GM19025 (cell line): ENCODE measurements around the gene ITPK1.

Experiments
- ATAC-seq: cut with Tn5 transposase; IDR thresholded peaks from one replicate; pipeline ENCODE4 v1.9.1; 2021; ENCODE audit warnings: mild to moderate bottlenecking, low read depth, moderate library complexity; ENCODE audit not compliant: unreplicated experiment

ITPK1 gene

GRCh38 chr14:92960706-92961566 is 154.8 kb downstream of the ITPK1 start:
- no peak for ATAC-seq

DNA sequence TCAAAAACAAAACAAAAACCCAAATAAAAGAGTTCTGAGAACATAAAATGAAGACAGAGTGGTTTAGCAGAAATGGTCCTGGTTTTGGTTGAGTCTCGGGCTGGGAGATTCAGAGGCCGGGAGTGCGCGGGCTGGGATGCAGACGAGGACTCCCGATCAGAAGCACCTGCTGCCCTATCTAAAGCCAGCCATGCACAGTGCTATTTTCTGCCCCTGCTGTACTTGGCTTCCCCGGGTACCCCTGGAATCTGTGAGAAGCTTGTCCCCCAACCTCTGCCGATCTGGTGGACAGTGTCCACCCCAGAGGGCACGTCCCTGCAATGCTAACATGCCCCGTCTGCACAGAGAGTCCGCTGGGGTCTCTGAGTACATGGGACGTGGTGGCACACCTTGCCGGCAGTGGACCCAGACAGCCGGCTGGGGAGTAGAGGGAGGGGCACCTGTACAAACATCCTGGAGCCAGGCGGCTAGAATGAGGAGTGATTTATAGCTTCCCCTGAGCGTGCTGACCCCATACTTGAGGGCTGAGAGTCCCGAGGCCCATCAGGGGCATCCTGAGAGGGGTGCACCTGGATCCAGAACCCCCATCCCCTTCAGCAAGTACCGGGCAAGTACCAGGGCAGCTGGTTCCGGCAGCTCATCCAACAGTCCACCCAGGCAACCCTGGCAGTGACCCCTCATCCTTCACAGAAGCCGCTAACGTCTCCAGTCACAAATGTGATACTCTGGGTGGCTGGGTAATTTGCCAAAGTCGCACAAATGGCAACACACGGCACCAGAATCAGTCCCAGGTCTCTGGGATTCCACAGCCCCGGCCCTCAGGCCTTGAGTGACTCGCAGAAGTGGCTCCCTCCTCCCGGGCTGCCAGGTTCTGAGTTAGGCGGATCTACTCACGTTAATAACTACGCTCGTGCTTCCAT is 155.7 kb downstream of the ITPK1 start:
- no peak for ATAC-seq

DNA sequence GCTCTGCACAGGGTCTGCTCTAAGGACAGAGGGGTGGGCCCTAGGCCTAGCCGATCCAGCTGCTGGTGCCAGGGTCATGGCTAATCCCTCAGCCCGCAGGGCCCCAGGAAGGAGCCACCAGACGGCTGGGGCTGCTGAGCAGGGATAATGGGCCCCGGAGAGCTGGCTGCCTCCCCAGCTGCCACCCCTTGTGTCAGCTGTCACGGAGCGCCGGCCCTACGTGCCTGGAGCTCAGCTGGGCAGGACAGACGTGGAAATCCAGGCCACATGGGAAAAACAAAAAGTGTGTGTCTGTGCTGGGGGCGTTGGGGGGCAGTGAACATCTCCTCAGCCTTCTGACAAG is 156.6 kb downstream of the ITPK1 start:
- no peak for ATAC-seq

- no peak for ATAC-seq
Observed at GRCh38 chr14:92958373-92959188, 157.1 kb downstream of the ITPK1 start.

DNA sequence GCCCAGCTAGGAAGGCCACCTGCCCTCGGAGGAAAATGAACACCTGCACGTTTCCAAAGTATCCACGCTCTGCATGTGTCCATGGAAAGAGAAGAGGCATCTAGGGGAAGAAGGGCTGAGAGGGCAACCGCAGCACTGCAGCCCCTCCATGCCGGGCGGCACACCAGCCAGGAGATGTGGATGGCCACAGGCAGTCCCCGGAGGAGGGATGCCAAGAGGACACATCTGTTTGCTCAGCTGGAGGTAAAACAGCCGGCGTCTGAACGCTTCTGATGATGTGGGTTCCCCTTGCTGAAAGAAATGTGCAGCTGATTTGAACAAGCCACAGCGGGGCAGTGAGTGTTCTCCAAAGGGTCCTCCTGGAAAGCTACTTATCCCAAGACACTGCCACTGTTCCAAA is 158.8 kb downstream of the ITPK1 start:
- no peak for ATAC-seq

GRCh38 chr14:92955381-92955780 is 160.3 kb downstream of the ITPK1 start:
- ATAC-seq, result no peak

DNA sequence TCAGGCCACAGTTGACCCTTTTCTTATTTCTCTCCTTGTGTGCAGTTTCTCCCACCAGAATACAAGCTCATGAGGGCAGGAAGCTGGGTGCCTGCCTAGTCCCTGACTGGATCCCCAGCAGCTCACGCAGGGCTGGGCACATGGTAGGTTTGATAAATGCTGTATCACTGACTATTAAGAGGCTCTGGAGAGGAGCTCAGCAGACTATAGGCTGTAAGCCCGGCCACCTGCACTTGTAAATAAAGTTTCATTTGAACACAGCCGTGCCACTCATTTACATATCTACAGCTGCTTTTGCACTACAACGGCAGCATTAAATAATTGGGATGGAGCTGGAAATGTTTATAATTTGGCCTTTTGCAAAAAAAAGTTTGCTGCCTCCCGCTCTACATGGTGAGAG is 160.8 kb downstream of the ITPK1 start:
- ATAC-seq, result no peak

GRCh38 chr14:92953526-92953925 is 162.2 kb downstream of the ITPK1 start:
- no peak for ATAC-seq

- no peak for ATAC-seq
Observed at GRCh38 chr14:92952481-92953298, 163.0 kb downstream of the ITPK1 start.

GRCh38 chr14:92951912-92952471 is 163.7 kb downstream of the ITPK1 start:
- ATAC-seq, result peak; percentile 68

DNA sequence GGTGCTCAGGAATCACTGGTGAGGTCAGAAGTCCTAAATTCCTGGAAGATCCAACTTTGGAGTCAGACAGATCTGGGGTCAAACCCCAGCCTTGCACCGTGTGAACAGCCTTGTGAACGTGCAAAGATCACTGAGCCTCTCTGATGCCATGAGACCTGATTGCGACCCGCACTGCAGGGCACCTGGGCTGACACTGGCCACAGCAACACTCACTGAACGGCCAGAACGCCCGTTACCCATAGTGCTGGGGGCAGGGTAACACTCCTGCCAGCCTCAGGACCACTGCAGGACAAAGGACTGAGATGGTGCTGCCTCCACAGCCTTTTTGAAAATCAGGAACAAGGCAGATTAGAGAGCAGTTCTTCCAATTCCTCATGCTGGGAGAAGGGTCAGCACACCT is 164.5 kb downstream of the ITPK1 start:
- ATAC-seq, result no peak

DNA sequence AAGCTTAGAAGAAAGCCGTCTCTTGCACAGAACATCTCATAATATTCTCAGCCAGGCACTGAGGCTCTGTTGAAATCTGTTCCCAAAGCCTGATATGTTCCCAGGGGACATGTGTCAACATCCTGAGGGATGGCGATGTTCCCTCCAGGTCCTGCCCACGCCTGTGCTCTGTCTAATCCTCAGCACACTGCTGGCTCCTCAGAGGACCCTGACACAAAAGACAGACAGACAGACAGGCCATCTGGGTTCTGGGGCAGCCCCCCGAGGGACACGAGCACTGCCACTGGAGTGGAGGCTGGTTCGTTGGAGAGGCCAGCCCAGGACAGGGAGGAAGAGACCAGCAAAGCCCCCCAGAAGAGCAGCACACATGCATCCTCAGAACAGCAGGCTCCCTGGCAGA is 165.0 kb downstream of the ITPK1 start:
- ATAC-seq, result no peak

GRCh38 chr14:92950193-92950540 is 165.6 kb downstream of the ITPK1 start:
- ATAC-seq, result no peak

DNA sequence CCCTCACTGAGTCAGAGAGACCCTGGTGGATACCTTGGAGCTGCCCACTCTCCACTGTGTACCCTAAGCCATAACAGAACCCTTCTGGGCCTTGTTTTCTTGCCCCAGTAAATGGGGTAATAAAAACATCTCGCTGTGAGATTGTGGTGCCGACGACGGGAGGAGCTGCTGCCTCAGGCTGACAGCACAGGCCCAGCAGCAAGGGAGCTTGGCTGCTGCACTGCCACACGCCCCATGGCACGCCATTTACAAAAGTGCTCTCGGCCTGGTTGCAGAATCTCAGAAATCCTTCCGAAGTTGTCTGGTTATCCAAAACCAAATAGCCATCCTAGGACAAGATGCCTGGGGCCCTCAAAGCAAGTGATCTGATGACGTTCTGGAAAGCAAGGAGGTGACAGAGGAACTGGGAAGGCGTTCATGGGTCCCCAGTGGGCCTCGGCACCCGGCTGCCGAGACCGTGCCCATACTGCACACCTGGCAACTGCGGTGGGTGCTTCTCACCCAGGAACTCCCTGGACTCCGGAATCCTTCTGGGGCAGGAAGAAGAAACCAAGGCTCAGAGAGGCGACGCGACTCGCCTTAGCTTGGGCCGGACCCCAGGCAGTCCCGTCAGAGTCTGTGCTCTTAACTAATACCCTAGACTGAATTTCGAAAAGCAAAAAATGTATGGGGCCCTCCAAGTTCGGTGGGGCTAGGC is 166.1 kb downstream of the ITPK1 start:
- no peak for ATAC-seq

DNA sequence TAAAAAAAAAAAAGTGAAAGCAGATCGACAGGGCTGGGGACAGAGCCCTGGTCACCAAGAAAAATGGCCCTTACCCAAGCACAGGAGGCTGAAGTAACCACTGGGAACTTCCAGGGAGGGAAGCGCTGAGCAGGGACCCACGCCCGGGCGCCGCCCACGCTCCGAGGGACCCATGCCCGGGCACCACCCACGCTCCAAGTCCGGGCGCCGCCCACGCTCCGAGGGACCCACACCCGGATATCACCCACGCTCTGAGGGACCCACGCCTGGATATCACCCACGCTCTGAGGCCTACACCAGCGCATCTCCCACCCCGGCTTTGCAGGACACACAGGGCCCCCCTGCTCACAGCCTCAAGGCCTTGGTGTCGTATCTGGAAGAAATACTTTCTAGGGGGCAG is 167.1 kb downstream of the ITPK1 start:
- ATAC-seq, result no peak

- ATAC-seq, result no peak
Observed at GRCh38 chr14:92946847-92947545, 168.7 kb downstream of the ITPK1 start.

DNA sequence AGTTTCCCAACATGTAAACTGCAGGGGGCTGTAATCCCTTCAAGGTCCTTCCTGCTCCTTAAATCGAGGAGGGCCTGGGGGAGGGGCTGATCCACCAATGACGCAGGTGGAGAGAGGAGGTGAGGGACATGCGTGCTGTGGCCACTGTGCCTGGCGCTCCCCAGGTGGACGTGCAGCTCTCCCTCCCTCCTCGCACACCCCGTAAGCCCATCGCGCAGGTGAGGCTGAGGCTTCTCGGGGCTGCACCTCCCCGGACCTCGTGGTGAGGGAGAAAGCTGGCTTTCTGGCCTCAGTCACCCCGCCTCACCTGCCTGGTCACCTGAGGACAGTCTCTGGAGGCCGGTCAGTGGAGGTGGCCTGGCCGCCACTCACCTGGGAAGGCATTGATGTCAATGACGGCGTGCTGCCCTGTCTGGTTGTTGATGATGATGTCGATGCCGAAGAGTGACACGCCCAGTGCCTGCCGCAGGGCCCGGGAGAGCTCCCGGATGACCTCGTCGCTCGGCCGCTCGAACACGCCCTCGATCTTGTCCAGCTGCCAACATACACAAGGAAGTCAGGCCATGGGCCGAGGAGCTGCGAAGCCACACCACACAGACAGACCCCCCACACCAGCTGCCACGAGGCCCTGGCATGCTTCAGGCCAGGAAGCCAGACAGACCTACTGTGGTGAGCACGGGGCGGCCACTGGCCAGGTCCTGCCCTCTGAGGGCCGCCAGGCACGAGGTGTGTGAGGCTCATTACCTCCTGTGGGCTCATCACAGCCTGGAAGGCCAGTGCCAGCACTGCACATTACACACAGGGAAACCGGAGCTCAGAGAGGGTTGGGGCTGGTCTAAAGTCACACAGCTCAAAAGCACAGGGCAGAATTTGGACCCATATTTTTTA is 169.5 kb downstream of the ITPK1 start:
- no peak for ATAC-seq

DNA sequence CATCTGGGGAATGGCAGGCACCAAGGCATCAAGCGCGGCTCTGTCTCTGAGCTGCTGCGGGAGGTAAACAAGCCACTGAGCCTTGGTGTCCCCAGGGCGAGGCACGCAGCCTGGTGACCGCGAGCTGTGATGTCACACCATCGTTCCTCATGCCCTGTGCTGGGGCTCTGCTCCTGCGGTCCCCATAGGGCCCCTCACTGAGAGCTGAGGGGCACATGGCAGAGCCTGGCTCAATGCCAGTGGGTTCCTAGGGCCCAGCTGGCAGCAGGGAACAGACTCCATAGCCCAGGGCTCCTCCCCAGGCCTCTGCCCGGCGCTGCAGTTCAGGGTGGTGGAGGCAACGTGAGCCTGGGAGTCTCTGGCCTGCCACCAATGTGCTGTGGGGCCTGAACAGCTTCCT is 170.2 kb downstream of the ITPK1 start:
- no peak for ATAC-seq
